DND-41 (cell line): ENCODE measurements around the gene CEACAM1.

Experiments used
- EZH2 ChIP-seq: IDR thresholded peaks from 3 replicates; pipeline ENCODE4 v1.6.1; 2012; ENCODE audit warnings: borderline replicate concordance, low read depth, mild to moderate bottlenecking, moderate library complexity, low read length, inconsistent platforms; ENCODE audit not compliant: severe bottlenecking
- TF ChIP-seq, protein P1 (sequence below): IDR thresholded peaks from 2 replicates; pipeline ENCODE4 v1.5.1; 2012; ENCODE audit warnings: borderline replicate concordance, low read length, moderate library complexity, mild to moderate bottlenecking; ENCODE audit not compliant: poor library complexity, severe bottlenecking; ENCODE audit errors: extremely low read depth

DNA sequence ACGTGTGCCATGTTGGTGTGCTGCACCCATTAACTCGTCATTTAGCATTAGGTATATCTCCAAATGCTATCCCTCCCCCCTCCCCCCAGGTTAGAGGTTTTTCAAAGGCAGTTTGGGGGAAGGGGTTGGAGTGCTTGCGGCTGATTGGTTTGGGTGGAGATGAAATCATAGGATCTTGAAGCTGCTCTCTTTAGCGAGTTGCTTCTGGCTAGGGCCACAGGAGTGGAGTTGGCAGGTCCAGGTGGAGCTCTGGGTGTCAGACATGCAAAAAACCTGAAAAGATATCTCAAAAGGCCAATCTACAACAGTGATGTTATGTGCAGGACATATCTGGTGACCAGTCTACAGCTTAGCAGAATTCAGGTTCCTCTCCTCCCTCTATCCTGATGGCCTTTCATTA, 52.9 kb downstream of the CEACAM1 start:
- TF ChIP-seq, protein P1, sequence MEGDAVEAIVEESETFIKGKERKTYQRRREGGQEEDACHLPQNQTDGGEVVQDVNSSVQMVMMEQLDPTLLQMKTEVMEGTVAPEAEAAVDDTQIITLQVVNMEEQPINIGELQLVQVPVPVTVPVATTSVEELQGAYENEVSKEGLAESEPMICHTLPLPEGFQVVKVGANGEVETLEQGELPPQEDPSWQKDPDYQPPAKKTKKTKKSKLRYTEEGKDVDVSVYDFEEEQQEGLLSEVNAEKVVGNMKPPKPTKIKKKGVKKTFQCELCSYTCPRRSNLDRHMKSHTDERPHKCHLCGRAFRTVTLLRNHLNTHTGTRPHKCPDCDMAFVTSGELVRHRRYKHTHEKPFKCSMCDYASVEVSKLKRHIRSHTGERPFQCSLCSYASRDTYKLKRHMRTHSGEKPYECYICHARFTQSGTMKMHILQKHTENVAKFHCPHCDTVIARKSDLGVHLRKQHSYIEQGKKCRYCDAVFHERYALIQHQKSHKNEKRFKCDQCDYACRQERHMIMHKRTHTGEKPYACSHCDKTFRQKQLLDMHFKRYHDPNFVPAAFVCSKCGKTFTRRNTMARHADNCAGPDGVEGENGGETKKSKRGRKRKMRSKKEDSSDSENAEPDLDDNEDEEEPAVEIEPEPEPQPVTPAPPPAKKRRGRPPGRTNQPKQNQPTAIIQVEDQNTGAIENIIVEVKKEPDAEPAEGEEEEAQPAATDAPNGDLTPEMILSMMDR, result no peak
- no peak for TF ChIP-seq EZH2
